DOHH2 (cell line): Measurements from ENCODE around the gene CFAP46.

Source experiments
- CTCF ChIP-seq: fragments of 200-600 bp; sonication (generic); IDR thresholded peaks from one replicate; pipeline ENCODE4 v1.5.1; 2014; ENCODE audit warnings: antibody characterized with exemption, mild to moderate bottlenecking, low read depth, low read length; ENCODE audit not compliant: poor library complexity, severe bottlenecking
- EZH2phosphoT487 ChIP-seq: fragments of 200-600 bp; sonication (generic); IDR thresholded peaks from 2 replicates; pipeline ENCODE4 v1.6.1; 2017; ENCODE audit warnings: borderline replicate concordance, mild to moderate bottlenecking, antibody characterized with exemption, low read length, moderate library complexity, mixed read lengths

- TF ChIP-seq CTCF (no peak), EZH2phosphoT487 (no peak)
Measured at GRCh38 chr10:132941640-132942051, 724 bp downstream of the CFAP46 start.
